H1 (cell line): ENCODE results near the gene DBNL. TPM values are rescaled to one million over a fixed set of nuclear protein-coding genes. Genes with fewer than 3 reads are reported as not detected.

Experiments
- GTF2F1 ChIP-seq: IDR thresholded peaks from 2 replicates; pipeline ENCODE4 v1.6.1; 2012; ENCODE audit warnings: low read depth, low read length, improper control_type of control experiment, borderline replicate concordance
- HDAC6 ChIP-seq: IDR thresholded peaks from one replicate; pipeline ENCODE4 v1.7.1; 2012; ENCODE audit warnings: low read depth, mild to moderate bottlenecking, inconsistent platforms, low read length, moderate library complexity
- MAFK ChIP-seq: IDR thresholded peaks from 2 replicates; pipeline ENCODE4 v1.6.1; 2012; ENCODE audit warnings: low read depth, mild to moderate bottlenecking, improper control_type of control experiment, low read length
- POLR2A ChIP-seq, 2 experiments: IDR thresholded peaks; 1 replicate in 1 of 2; 2 replicates in 1 of 2; pipeline ENCODE4 v1.6.1; 2011; ENCODE audit warnings: low read depth in 2 of 2, low read length in 2 of 2, mild to moderate bottlenecking in 2 of 2; ENCODE audit errors: control extremely low read depth in 1 of 2
- RFX5 ChIP-seq: IDR thresholded peaks from 2 replicates; pipeline ENCODE4 v1.6.1; 2011; ENCODE audit warnings: low read depth, low read length, improper control_type of control experiment, borderline replicate concordance
- SRF ChIP-seq: IDR thresholded peaks from 2 replicates; pipeline ENCODE4 v1.6.1; 2011; ENCODE audit warnings: mild to moderate bottlenecking, low read depth, low read length, moderate library complexity
- ZNF274 ChIP-seq: IDR thresholded peaks from 2 replicates; pipeline ENCODE4 v1.7.0; 2012; ENCODE audit warnings: low read length, borderline replicate concordance; ENCODE audit errors: extremely low read depth
- polyA plus RNA-seq, 7 experiments: library from polyadenylated mRNA; depleted of rRNA in 3 of 7; stranded (reverse) in 5 of 7; unstranded in 2 of 7; fragments of >200 nt in 5 of 7; fragments of 200-250 nt in 2 of 7; gene quantifications; 1 replicate in 5 of 7; 2 replicates in 1 of 7; 4 replicates in 1 of 7; pipeline versions ENCODE4 v1.2.1 to v1.2.3, GENCODE V29; 2011 to 2013; ENCODE audit warnings: missing spikeins in 2 of 7, mixed read lengths in 2 of 7
- total RNA-seq: library from RNA; stranded (reverse); fragmentation: NEBNext Ultra II Directional; extraction: Animal tissue kit (Norgen Biotek cat#: 25700); gene quantifications from 2 replicates; pipeline ENCODE4 v1.2.1, GENCODE V29; 2021
- TF ChIP-seq, protein P1 (sequence below): IDR thresholded peaks from 2 replicates; pipeline ENCODE4 v1.6.1; 2012; ENCODE audit warnings: inconsistent platforms

DBNL gene
- total and polyA plus RNA-seq, 2 of the 8 experiments (the other 6 are each of a cell fraction or from before 2014, with no cell fraction given) = 30.9 to 56.6 TPM

GRCh38 chr7:44101966-44102845 is 57.7 kb downstream of the DBNL start (continued):
- TF ChIP-seq RFX5 = no peak
- no peak for TF ChIP-seq POLR2A (IDR thresholded peaks at IDR 0.05; ENCODE audit: control extremely low read depth in 1 of 2, low read depth in 2 of 2, low read length in 2 of 2)
- TF ChIP-seq HDAC6 = no peak
- no peak for TF ChIP-seq SRF
- TF ChIP-seq, protein P1, sequence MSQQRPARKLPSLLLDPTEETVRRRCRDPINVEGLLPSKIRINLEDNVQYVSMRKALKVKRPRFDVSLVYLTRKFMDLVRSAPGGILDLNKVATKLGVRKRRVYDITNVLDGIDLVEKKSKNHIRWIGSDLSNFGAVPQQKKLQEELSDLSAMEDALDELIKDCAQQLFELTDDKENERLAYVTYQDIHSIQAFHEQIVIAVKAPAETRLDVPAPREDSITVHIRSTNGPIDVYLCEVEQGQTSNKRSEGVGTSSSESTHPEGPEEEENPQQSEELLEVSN = no peak
- TF ChIP-seq MAFK = no peak
- no peak for TF ChIP-seq GTF2F1
- no peak for TF ChIP-seq ZNF274
- TF ChIP-seq, all 59 proteins: peak for 0
